K562 (cell line): ENCODE measurements around the gene VTN. TPM values are rescaled to one million over a fixed set of nuclear protein-coding genes. Genes with fewer than 3 reads are reported as not detected.

ENCODE experiments used
- ATF1 ChIP-seq, 2 experiments: fragments of 450-650 bp in 1 of 2; IDR thresholded peaks; 2 replicates each; pipeline ENCODE4 v1.6.1; 2016; ENCODE audit warnings: missing compliant biosample characterization in 1 of 2, missing genetic modification characterization in 1 of 2
- CC2D1A ChIP-seq: fragments of 450-650 bp; IDR thresholded peaks from 2 replicates; pipeline ENCODE4 v1.6.1; 2017; ENCODE audit warnings: mild to moderate bottlenecking
- IRF1 ChIP-seq: sonication (generic); formaldehyde crosslinking; IDR thresholded peaks from 2 replicates; pipeline ENCODE4 v1.8.0; 2022; ENCODE audit warnings: missing genetic modification reagents, mild to moderate bottlenecking, borderline replicate concordance
- NFE2 ChIP-seq: IDR thresholded peaks from 2 replicates; pipeline ENCODE4 v1.6.1; 2014; ENCODE audit warnings: antibody characterized with exemption, low read depth
- NONO ChIP-seq, 2 experiments: fragments of 200-400 bp in 1 of 2; fragments of 450-650 bp in 1 of 2; formaldehyde crosslinking in 1 of 2; IDR thresholded peaks; 2 replicates each; pipeline ENCODE4 v1.6.1; 2017; ENCODE audit warnings: low read depth in 2 of 2, mild to moderate bottlenecking in 2 of 2, moderate library complexity in 2 of 2, low read length in 1 of 2
- POLR2A ChIP-seq: fragments of 450-650 bp; conservative IDR thresholded peaks from 2 replicates; pipeline ENCODE4 v1.6.1; 2016
- TAF1 ChIP-seq: IDR thresholded peaks from 2 replicates; pipeline ENCODE4 v1.6.1; 2011; ENCODE audit warnings: mild to moderate bottlenecking, low read length, moderate library complexity; ENCODE audit not compliant: insufficient read depth, control insufficient read depth, severe bottlenecking; ENCODE audit errors: extremely low read depth
- ZFX ChIP-seq: sonication (generic); formaldehyde crosslinking; IDR thresholded peaks from 2 replicates; pipeline ENCODE4 v1.8.0; 2022; ENCODE audit warnings: mild to moderate bottlenecking, missing genetic modification reagents, moderate library complexity
- ZNF175 ChIP-seq: fragments of 200-800 bp; sonication (Bioruptor generic); IDR thresholded peaks from 2 replicates; pipeline ENCODE4 v1.6.1; 2016; ENCODE audit warnings: low read depth, mild to moderate bottlenecking, missing genetic modification characterization, missing compliant biosample characterization
- polyA plus RNA-seq, 8 experiments: library from polyadenylated mRNA; depleted of rRNA in 4 of 8; stranded (reverse) in 5 of 8; unstranded in 3 of 8; fragments of >200 nt; fragmentation: Nextera tagmentation in 2 of 8; fragmentation: Illumina TruSeq in 1 of 8; extraction: Ambion mirVana in 2 of 8; extraction: Trizol in 1 of 8; gene quantifications; 2 replicates each; pipeline versions ENCODE4 v1.2.1 to v1.2.3, GENCODE V29; 2011 to 2014; ENCODE audit warnings: inconsistent platforms in 1 of 8, missing spikeins in 1 of 8
- total RNA-seq, 7 experiments: library from RNA; depleted of rRNA in 6 of 7; stranded (reverse); fragments of >200 nt in 6 of 7; fragmentation: Illumina TruSeq in 2 of 7; extraction: Trizol in 2 of 7; gene quantifications; 2 replicates each; pipeline versions ENCODE4 v1.2.1 to v1.2.3, GENCODE V29; 2011 to 2021; ENCODE audit warnings: low replicate concordance in 1 of 7
- TF ChIP-seq, protein P1 (sequence below): fragments of 450-650 bp; IDR thresholded peaks from 2 replicates; pipeline ENCODE4 v1.6.1; 2018; ENCODE audit not compliant: partially characterized antibody
- TF ChIP-seq, protein P2 (sequence below): sonication (generic); formaldehyde crosslinking; IDR thresholded peaks from 2 replicates; pipeline ENCODE4 v1.5.0; 2020; ENCODE audit warnings: missing genetic modification reagents
- TF ChIP-seq, protein P3 (sequence below): fragments of 250-450 bp; sonication (Bioruptor Pico); IDR thresholded peaks from 2 replicates; pipeline ENCODE4 v1.4.0; 2020; ENCODE audit warnings: mild to moderate bottlenecking
- TF ChIP-seq, protein P4 (sequence below): fragments of 450-650 bp; IDR thresholded peaks from 2 replicates; pipeline ENCODE4 v1.6.1; 2017; ENCODE audit warnings: antibody characterized with exemption, mild to moderate bottlenecking

Gene VTN
- total and polyA plus RNA-seq, 9 of the 15 experiments (the other 6 are each of a cell fraction or from before 2014, with no cell fraction given), result 0.13 to 1.0 (median 0.29) TPM; not detected in 1

- TF ChIP-seq NFE2 (no peak), TAF1 (peak; percentile 28), NONO (IDR thresholded peaks at IDR 0.05; ENCODE audit: low read depth in 2 of 2, low read length in 1 of 2) (peak in 1 of 2 experiments; percentile 83; a peak in 1 of 4 replicates), POLR2A (peak; percentile 54; the same call in 1 of the 2 replicates), CC2D1A (no peak), ZNF175 (CRISPR knock-in tag) (no peak), ZFX (CRISPR knock-in tag) (peak; percentile 35; the same call in 1 of the 2 replicates), ATF1 (CRISPR knock-in tag; IDR thresholded peaks at IDR 0.05) (no peak), ATF1 (tag; IDR thresholded peaks at IDR 0.05) (peak; percentile 40; the same call in 1 of the 2 replicates), IRF1 (no peak)
- TF ChIP-seq, protein P1, sequence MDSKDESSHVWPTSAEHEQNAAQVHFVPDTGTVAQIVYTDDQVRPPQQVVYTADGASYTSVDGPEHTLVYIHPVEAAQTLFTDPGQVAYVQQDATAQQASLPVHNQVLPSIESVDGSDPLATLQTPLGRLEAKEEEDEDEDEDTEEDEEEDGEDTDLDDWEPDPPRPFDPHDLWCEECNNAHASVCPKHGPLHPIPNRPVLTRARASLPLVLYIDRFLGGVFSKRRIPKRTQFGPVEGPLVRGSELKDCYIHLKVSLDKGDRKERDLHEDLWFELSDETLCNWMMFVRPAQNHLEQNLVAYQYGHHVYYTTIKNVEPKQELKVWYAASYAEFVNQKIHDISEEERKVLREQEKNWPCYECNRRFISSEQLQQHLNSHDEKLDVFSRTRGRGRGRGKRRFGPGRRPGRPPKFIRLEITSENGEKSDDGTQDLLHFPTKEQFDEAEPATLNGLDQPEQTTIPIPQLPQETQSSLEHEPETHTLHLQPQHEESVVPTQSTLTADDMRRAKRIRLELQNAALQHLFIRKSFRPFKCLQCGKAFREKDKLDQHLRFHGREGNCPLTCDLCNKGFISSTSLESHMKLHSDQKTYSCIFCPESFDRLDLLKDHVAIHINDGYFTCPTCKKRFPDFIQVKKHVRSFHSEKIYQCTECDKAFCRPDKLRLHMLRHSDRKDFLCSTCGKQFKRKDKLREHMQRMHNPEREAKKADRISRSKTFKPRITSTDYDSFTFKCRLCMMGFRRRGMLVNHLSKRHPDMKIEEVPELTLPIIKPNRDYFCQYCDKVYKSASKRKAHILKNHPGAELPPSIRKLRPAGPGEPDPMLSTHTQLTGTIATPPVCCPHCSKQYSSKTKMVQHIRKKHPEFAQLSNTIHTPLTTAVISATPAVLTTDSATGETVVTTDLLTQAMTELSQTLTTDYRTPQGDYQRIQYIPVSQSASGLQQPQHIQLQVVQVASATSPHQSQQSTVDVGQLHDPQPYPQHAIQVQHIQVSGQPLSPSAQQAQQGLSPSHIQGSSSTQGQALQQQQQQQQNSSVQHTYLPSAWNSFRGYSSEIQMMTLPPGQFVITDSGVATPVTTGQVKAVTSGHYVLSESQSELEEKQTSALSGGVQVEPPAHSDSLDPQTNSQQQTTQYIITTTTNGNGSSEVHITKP, result peak; percentile 66
- TF ChIP-seq, protein P2, sequence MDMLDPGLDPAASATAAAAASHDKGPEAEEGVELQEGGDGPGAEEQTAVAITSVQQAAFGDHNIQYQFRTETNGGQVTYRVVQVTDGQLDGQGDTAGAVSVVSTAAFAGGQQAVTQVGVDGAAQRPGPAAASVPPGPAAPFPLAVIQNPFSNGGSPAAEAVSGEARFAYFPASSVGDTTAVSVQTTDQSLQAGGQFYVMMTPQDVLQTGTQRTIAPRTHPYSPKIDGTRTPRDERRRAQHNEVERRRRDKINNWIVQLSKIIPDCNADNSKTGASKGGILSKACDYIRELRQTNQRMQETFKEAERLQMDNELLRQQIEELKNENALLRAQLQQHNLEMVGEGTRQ (CRISPR knock-in tag), result no peak
- TF ChIP-seq, protein P3, sequence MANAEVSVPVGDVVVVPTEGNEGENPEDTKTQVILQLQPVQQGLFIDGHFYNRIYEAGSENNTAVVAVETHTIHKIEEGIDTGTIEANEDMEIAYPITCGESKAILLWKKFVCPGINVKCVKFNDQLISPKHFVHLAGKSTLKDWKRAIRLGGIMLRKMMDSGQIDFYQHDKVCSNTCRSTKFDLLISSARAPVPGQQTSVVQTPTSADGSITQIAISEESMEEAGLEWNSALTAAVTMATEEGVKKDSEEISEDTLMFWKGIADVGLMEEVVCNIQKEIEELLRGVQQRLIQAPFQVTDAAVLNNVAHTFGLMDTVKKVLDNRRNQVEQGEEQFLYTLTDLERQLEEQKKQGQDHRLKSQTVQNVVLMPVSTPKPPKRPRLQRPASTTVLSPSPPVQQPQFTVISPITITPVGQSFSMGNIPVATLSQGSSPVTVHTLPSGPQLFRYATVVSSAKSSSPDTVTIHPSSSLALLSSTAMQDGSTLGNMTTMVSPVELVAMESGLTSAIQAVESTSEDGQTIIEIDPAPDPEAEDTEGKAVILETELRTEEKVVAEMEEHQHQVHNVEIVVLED (CRISPR knock-in tag), result 0 out of 2 replicates have a peak, but pooled peaks have one; percentile 8
- TF ChIP-seq, protein P4, sequence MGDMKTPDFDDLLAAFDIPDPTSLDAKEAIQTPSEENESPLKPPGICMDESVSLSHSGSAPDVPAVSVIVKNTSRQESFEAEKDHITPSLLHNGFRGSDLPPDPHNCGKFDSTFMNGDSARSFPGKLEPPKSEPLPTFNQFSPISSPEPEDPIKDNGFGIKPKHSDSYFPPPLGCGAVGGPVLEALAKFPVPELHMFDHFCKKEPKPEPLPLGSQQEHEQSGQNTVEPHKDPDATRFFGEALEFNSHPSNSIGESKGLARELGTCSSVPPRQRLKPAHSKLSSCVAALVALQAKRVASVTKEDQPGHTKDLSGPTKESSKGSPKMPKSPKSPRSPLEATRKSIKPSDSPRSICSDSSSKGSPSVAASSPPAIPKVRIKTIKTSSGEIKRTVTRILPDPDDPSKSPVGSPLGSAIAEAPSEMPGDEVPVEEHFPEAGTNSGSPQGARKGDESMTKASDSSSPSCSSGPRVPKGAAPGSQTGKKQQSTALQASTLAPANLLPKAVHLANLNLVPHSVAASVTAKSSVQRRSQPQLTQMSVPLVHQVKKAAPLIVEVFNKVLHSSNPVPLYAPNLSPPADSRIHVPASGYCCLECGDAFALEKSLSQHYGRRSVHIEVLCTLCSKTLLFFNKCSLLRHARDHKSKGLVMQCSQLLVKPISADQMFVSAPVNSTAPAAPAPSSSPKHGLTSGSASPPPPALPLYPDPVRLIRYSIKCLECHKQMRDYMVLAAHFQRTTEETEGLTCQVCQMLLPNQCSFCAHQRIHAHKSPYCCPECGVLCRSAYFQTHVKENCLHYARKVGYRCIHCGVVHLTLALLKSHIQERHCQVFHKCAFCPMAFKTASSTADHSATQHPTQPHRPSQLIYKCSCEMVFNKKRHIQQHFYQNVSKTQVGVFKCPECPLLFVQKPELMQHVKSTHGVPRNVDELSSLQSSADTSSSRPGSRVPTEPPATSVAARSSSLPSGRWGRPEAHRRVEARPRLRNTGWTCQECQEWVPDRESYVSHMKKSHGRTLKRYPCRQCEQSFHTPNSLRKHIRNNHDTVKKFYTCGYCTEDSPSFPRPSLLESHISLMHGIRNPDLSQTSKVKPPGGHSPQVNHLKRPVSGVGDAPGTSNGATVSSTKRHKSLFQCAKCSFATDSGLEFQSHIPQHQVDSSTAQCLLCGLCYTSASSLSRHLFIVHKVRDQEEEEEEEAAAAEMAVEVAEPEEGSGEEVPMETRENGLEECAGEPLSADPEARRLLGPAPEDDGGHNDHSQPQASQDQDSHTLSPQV, result peak; percentile 24; the same call in 1 of the 2 replicates
Measured at GRCh38 chr17:28405632-28406472, 35.7 kb upstream of the VTN start, which contains the start of gene SLC46A1 (continued).
